H1 (cell line): Measurements from ENCODE around the gene PTPRD. TPM values are rescaled to one million over a fixed set of nuclear protein-coding genes. Genes with fewer than 3 reads are reported as not detected.

Experiments
- CTCF ChIP-seq, 3 experiments: IDR thresholded peaks; 1 replicate in 2 of 3; 2 replicates in 1 of 3; pipeline versions ENCODE4 v1.5.1 to v1.6.1; 2011; ENCODE audit warnings: low read length in 3 of 3, mild to moderate bottlenecking in 3 of 3, inconsistent platforms in 2 of 3, low read depth in 1 of 3, moderate library complexity in 1 of 3; ENCODE audit not compliant: insufficient read depth in 1 of 3; ENCODE audit errors: control extremely low read depth in 1 of 3
- FOSL1 ChIP-seq: IDR thresholded peaks from 2 replicates; pipeline ENCODE4 v1.6.1; 2011; ENCODE audit warnings: mild to moderate bottlenecking, low read depth, low read length, moderate library complexity; ENCODE audit not compliant: insufficient read depth
- RXRA ChIP-seq: IDR thresholded peaks from 2 replicates; pipeline ENCODE4 v1.6.1; 2011; ENCODE audit warnings: low read depth, mild to moderate bottlenecking, low read length, moderate library complexity; ENCODE audit not compliant: insufficient read depth
- SIN3A ChIP-seq, 2 experiments: IDR thresholded peaks in 1 of 2; conservative IDR thresholded peaks in 1 of 2; 2 replicates each; pipeline ENCODE4 v1.6.1; 2011 to 2012; ENCODE audit warnings: low read length in 2 of 2, improper control_type of control experiment in 1 of 2, low read depth in 1 of 2, mild to moderate bottlenecking in 1 of 2
- SP4 ChIP-seq: IDR thresholded peaks from 2 replicates; pipeline ENCODE4 v1.6.1; 2012; ENCODE audit warnings: low read length, inconsistent platforms
- TAF7 ChIP-seq: optimal IDR thresholded peaks from 2 replicates; pipeline ENCODE3; 2011; ENCODE audit warnings: low read depth, mild to moderate bottlenecking, inconsistent platforms, low read length, moderate library complexity, borderline replicate concordance
- polyA plus RNA-seq, 7 experiments: library from polyadenylated mRNA; depleted of rRNA in 3 of 7; stranded (reverse) in 5 of 7; unstranded in 2 of 7; fragments of >200 nt in 5 of 7; fragments of 200-250 nt in 2 of 7; gene quantifications; 1 replicate in 5 of 7; 2 replicates in 1 of 7; 4 replicates in 1 of 7; pipeline versions ENCODE4 v1.2.1 to v1.2.3, GENCODE V29; 2011 to 2013; ENCODE audit warnings: missing spikeins in 2 of 7, mixed read lengths in 2 of 7
- total RNA-seq: library from RNA; stranded (reverse); fragmentation: NEBNext Ultra II Directional; extraction: Animal tissue kit (Norgen Biotek cat#: 25700); gene quantifications from 2 replicates; pipeline ENCODE4 v1.2.1, GENCODE V29; 2021

Gene PTPRD
- total and polyA plus RNA-seq, 2 of the 8 experiments (the other 6 are each of a cell fraction or from before 2014, with no cell fraction given): 17.2 to 77.0 TPM

- TF ChIP-seq SIN3A (conservative IDR thresholded peaks at IDR 0.05 in 1 of 2, IDR thresholded peaks at IDR 0.05 in 1 of 2; ENCODE audit: low read depth in 1 of 2, low read length in 2 of 2) (no peak), CTCF (IDR thresholded peaks at IDR 0.05; ENCODE audit: control extremely low read depth in 1 of 3, insufficient read depth in 1 of 3, low read depth in 1 of 3, low read length in 3 of 3) (no peak), TAF7 (no peak), SP4 (no peak), RXRA (no peak), FOSL1 (no peak)
These were observed 1786.5 kb downstream of the PTPRD start (continued) for GRCh38 chr9:8826281-8826680.
